SU-DHL-6 (cell line): ENCODE results near the gene ZRANB2.

Experiments used
- H2AFZ ChIP-seq: fragments of 200-600 bp; sonication (generic); 2 replicates; pipeline ENCODE4 v1.6.1; 2014; ENCODE audit warnings: low read depth, mild to moderate bottlenecking, moderate library complexity, mixed read lengths, antibody characterized with exemption, low read length; ENCODE audit not compliant: severe bottlenecking
- H3F3A ChIP-seq: fragments of 200-600 bp; shearing (Covaris generic); 2 replicates; pipeline ENCODE4 v1.6.0; 2016; ENCODE audit warnings: antibody characterized with exemption, mild to moderate bottlenecking; ENCODE audit not compliant: insufficient read depth
- H3K27ac ChIP-seq: fragments of 200-600 bp; sonication (generic); 2 replicates; pipeline ENCODE4 v1.5.1; 2016; ENCODE audit warnings: low read depth, mild to moderate bottlenecking, low read length, moderate library complexity, mixed read lengths
- H3K27me3 ChIP-seq: fragments of 200-600 bp; sonication (generic), shearing (Covaris generic); 2 replicates; pipeline ENCODE4 v1.6.0; 2014; ENCODE audit warnings: mild to moderate bottlenecking, low read length
- H3K36me3 ChIP-seq: fragments of 200-600 bp; sonication (generic); 2 replicates; pipeline ENCODE4 v1.6.1; 2014; ENCODE audit warnings: mild to moderate bottlenecking, low read length, mixed read lengths
- H3K4me2 ChIP-seq: fragments of 300-600, 200-600 bp; shearing (Covaris generic), sonication (generic); 2 replicates; pipeline ENCODE4 v1.6.0; 2014; ENCODE audit warnings: low read length, low read depth, mild to moderate bottlenecking; ENCODE audit not compliant: poor library complexity, severe bottlenecking
- H3K4me3 ChIP-seq: fragments of 200-600 bp; sonication (generic); 2 replicates; pipeline ENCODE4 v1.5.1; 2014; ENCODE audit warnings: antibody characterized with exemption, low read length, mild to moderate bottlenecking, mixed read lengths; ENCODE audit not compliant: insufficient read depth, poor library complexity, severe bottlenecking
- H3K79me2 ChIP-seq: fragments of 200-600 bp; sonication (generic); 2 replicates; pipeline ENCODE4 v1.6.1; 2014; ENCODE audit warnings: mild to moderate bottlenecking, low read length, moderate library complexity; ENCODE audit not compliant: insufficient read depth
- H3K9ac ChIP-seq: fragments of 200-600 bp; sonication (generic); 2 replicates; pipeline ENCODE4 v1.7.0; 2014; ENCODE audit warnings: mild to moderate bottlenecking, low read length
- H3K9me2 ChIP-seq: fragments of 200-600 bp; sonication (generic); replicated peaks from 2 replicates; pipeline ENCODE4 v1.6.1; 2014; ENCODE audit warnings: low read length; ENCODE audit not compliant: insufficient read depth
- H3K9me3 ChIP-seq: fragments of 200-600 bp; sonication (generic); 2 replicates; pipeline ENCODE4 v1.6.1; 2014; ENCODE audit warnings: low read length, mixed read lengths; ENCODE audit not compliant: insufficient read depth
- H4K20me1 ChIP-seq: fragments of 200-600 bp; sonication (generic); 2 replicates; pipeline ENCODE4 v1.6.1; 2014; ENCODE audit warnings: low read depth, mild to moderate bottlenecking, antibody characterized with exemption, low read length, moderate library complexity, mixed read lengths
- EZH2phosphoT487 ChIP-seq: fragments of 200-600 bp; sonication (generic), shearing (Covaris generic); conservative IDR thresholded peaks from 2 replicates; pipeline ENCODE4 v1.6.1; 2018; ENCODE audit warnings: mild to moderate bottlenecking, antibody characterized with exemption, low read length, moderate library complexity, mixed read lengths
- TF ChIP-seq, protein P1 (sequence below): fragments of 200-600 bp; sonication (generic); IDR thresholded peaks from one replicate; pipeline ENCODE4 v1.5.1; 2017; ENCODE audit warnings: antibody characterized with exemption, mild to moderate bottlenecking, low read length, moderate library complexity; ENCODE audit not compliant: insufficient read depth, poor library complexity, severe bottlenecking

ZRANB2 gene

DNA sequence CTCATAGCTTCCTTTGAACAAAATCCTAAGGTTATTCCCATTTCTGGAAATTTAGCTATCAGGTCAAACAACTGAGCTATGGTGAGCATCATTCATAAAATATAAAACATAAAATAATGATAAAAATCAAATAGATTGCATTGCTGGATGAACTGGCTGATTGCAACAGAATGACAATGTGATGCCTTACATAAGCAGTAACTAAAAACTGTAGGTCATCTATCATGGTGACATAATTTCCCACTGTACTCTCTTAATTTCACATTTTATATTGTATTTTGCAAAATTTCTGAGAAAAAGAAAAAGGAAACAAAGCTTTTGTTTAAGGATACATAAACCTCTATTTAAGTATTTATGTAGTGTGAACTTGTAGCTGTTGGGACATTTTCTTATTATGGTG lies 37.8 kb downstream of the ZRANB2 start:
- TF ChIP-seq, protein P1, sequence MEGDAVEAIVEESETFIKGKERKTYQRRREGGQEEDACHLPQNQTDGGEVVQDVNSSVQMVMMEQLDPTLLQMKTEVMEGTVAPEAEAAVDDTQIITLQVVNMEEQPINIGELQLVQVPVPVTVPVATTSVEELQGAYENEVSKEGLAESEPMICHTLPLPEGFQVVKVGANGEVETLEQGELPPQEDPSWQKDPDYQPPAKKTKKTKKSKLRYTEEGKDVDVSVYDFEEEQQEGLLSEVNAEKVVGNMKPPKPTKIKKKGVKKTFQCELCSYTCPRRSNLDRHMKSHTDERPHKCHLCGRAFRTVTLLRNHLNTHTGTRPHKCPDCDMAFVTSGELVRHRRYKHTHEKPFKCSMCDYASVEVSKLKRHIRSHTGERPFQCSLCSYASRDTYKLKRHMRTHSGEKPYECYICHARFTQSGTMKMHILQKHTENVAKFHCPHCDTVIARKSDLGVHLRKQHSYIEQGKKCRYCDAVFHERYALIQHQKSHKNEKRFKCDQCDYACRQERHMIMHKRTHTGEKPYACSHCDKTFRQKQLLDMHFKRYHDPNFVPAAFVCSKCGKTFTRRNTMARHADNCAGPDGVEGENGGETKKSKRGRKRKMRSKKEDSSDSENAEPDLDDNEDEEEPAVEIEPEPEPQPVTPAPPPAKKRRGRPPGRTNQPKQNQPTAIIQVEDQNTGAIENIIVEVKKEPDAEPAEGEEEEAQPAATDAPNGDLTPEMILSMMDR: no peak
- TF ChIP-seq EZH2phosphoT487: no peak
- no peaks in the 10 kb centered on the region for H3K36me3 ChIP-seq
- no peaks in the 10 kb centered on the region for H3F3A ChIP-seq
- no peaks in the 10 kb centered on the region for H4K20me1 ChIP-seq
- H2AFZ ChIP-seq: no peak overlapping the region
- H3K9ac ChIP-seq: no peak overlapping the region
- no peak overlapping the region for H3K27ac ChIP-seq
- H3K79me2 ChIP-seq: no peaks in the 10 kb centered on the region
- no peaks in the 10 kb centered on the region for H3K9me3 ChIP-seq
- H3K27me3 ChIP-seq: no peaks in the 10 kb centered on the region
- H3K4me3 ChIP-seq: no peak overlapping the region
- H3K9me2 ChIP-seq: no peaks in the 10 kb centered on the region
- no peak overlapping the region for H3K4me2 ChIP-seq

DNA sequence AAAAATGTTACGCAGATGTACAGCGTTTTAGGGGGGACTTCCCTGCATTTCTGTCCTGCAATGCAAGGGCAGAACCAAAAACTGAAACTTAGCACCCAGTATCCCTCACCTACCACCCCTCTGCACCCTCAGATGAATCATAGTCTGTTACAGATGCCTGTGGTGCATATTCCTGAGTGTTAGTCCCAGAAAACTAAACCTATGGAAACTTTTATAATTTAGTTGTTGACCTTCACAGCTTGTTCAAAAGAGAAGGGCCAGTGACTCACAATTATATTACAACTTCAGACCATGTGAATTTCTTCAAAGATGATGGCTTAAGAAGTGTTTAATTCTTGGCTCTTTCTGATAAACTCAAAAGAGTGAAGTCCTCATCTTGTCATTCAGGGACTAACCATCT lies 39.0 kb downstream of the ZRANB2 start:
- TF ChIP-seq EZH2phosphoT487: no peak
- TF ChIP-seq, protein P1: no peak
- Histone ChIP-seq H3K9me2 (no peaks in the 10 kb centered on the region), H3K36me3 (no peaks in the 10 kb centered on the region), H4K20me1 (no peaks in the 10 kb centered on the region), H3K27ac (no peak overlapping the region), H3F3A (no peaks in the 10 kb centered on the region), H3K79me2 (no peaks in the 10 kb centered on the region), H3K27me3 (no peaks in the 10 kb centered on the region), H3K9ac (no peak overlapping the region), H3K4me2 (no peak overlapping the region), H3K9me3 (no peaks in the 10 kb centered on the region), H3K4me3 (no peak overlapping the region), H2AFZ (no peak overlapping the region)

DNA sequence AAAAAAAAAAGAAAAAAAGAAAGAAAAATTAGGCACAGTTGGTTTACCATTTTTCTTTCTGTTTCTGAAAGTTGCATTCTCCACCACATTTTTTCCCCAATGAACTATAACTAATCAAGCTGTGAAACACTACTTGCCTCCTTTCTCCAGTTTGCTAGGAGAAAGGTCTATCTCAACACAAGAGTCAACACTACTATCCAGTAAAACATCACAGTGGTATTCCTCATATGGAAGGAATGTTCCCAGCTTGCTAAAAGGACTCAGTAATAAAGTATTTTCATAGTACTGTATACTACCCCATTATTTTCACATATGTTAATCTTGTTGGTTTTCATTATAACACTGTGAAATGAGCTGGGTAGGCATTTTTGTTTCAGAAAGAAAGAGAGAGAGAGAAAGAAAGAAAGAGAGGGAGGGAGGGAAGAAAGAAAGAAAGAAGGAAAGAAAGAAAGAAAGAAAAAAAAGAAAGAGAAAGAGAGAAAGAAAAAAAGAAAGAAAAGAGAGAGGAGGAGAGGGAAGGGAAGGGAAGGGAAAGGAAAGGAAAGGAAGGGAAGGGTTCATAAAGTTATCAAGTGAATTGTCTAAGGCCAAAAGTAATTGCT lies 41.1 kb downstream of the ZRANB2 start:
- no peaks in the 10 kb centered on the region for H3K27me3 ChIP-seq
- no peak overlapping the region for H2AFZ ChIP-seq
- H3K4me3 ChIP-seq: no peak overlapping the region
- H3F3A ChIP-seq: no peaks in the 10 kb centered on the region
- H3K4me2 ChIP-seq: no peak overlapping the region
- H3K79me2 ChIP-seq: no peaks in the 10 kb centered on the region
- no peaks in the 10 kb centered on the region for H4K20me1 ChIP-seq
- no peak overlapping the region for H3K27ac ChIP-seq
- no peaks in the 10 kb centered on the region for H3K36me3 ChIP-seq
- no peaks in the 10 kb centered on the region for H3K9me2 ChIP-seq
- no peak overlapping the region for H3K9ac ChIP-seq
- no peak for TF ChIP-seq EZH2phosphoT487
- TF ChIP-seq, protein P1: no peak
- no peaks in the 10 kb centered on the region for H3K9me3 ChIP-seq
